HEK293T (cell line): Measurements from ENCODE around the gene FOXG1.

Experiments used
- ARNT ChIP-seq: fragments of 450-650 bp; IDR thresholded peaks from 2 replicates; pipeline ENCODE4 v1.6.1; 2017; ENCODE audit warnings: mild to moderate bottlenecking
- ELF4 ChIP-seq: fragments of 450-650 bp; IDR thresholded peaks from 2 replicates; pipeline ENCODE4 v1.6.1; 2017; ENCODE audit warnings: antibody characterized with exemption
- FOXA1 ChIP-seq: fragments of 450-650 bp; IDR thresholded peaks from 2 replicates; pipeline ENCODE4 v1.6.1; 2016; ENCODE audit warnings: mild to moderate bottlenecking
- FOXM1 ChIP-seq: fragments of 450-650 bp; IDR thresholded peaks from 2 replicates; pipeline ENCODE4 v1.6.1; 2017; ENCODE audit warnings: mild to moderate bottlenecking, borderline replicate concordance
- SP1 ChIP-seq: fragments of 450-650 bp; IDR thresholded peaks from 2 replicates; pipeline ENCODE4 v1.6.1; 2017
- TARDBP ChIP-seq: fragments of 450-650 bp; IDR thresholded peaks from 2 replicates; pipeline ENCODE4 v1.6.1; 2016
- TF ChIP-seq, protein P1 (sequence below): fragments of 450-650 bp; IDR thresholded peaks from 2 replicates; pipeline ENCODE4 v1.6.1; 2016

DNA sequence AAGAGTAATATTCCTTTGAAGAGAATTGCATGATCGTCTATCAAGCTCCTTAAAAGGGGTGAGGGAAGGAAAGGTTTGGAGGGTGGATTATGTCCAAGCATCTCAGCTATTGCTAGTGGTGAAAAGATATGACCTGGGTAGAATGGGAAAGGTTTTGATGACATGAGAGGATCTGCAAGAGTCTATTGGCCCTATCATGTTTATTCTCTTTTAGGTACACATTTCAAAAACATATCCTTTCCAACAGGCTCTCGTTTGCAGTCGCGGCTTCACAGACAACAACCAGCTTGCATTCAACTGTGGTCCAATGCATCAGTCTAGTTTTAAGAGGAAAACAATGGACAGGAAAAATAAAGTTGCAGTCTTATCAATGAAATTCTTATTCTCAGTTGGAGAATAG, 17.1 kb downstream of the FOXG1 start:
- TF ChIP-seq TARDBP (no peak), FOXA1 (no peak), ARNT (no peak), FOXM1 (no peak), ELF4 (no peak), SP1 (no peak)
- TF ChIP-seq, protein P1, sequence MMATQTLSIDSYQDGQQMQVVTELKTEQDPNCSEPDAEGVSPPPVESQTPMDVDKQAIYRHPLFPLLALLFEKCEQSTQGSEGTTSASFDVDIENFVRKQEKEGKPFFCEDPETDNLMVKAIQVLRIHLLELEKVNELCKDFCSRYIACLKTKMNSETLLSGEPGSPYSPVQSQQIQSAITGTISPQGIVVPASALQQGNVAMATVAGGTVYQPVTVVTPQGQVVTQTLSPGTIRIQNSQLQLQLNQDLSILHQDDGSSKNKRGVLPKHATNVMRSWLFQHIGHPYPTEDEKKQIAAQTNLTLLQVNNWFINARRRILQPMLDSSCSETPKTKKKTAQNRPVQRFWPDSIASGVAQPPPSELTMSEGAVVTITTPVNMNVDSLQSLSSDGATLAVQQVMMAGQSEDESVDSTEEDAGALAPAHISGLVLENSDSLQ: no peak
